ENCODE measurements around the gene GATAD2B. TPM values are rescaled to one million over a fixed set of nuclear protein-coding genes. Genes with fewer than 3 reads are reported as not detected.
"Not testable (repeated sequence)": the region's sequence is repeated elsewhere in the genome, so short reads cannot be mapped to it uniquely, and the experiment has no call there.

The GATAD2B gene
- polyA plus RNA-seq, 3 donors = 1.1 to 11.0 (median 2.0) TPM

DNA sequence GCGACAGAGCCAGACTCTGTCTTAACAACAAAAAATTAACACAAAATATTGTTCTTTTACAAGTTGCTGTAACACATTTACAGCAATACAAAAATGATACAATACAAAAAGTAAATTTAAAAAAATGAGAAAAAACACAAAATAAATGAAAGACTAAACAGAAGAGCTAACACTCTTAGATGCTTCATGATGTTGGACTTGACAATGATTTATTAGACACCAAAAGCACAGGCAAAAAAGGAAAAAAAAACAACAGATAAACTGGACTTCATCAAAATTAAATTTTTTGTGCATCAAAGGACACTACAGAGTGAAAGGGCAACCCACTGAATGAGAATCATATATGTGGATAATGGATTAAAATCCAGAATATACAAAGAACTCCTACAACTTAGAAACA is 16.4 kb downstream of the GATAD2B start:
- H3K27ac Mint-ChIP-seq = peak overlapping the region in 2 of 7 donors; percentile 18 to 55
- Histone ChIP-seq H3K9me3 (replicated peaks in 1 of 2; ENCODE audit: control insufficient read depth in 1 of 2, insufficient read depth in 1 of 2, low read length in 2 of 2) (no peaks in the 10 kb centered on the region), H3K36me3 (replicated peaks in 1 of 2; ENCODE audit: control insufficient read depth in 1 of 2, insufficient read depth in 2 of 2, low read length in 2 of 2) (peaks cover 3 to 29% of the 10 kb centered on the region in 2 donors), H3K4me3 (replicated peaks in 1 of 3; ENCODE audit: low read depth in 2 of 3, low read length in 3 of 3) (no peak overlapping the region), H4K20me1 (ENCODE audit: insufficient read depth, low read length) (peaks cover 77% of the 10 kb centered on the region), H3K9ac (ENCODE audit: insufficient read depth, low read length, poor library complexity, severe bottlenecking) (no peak overlapping the region), H3K27ac (ENCODE audit: low read depth in 1 of 2, low read length in 2 of 2) (no peak overlapping the region), H3K4me2 (replicated peaks; ENCODE audit: extremely low read depth, low read length, poor library complexity, severe bottlenecking) (no peak overlapping the region), H3K4me1 (ENCODE audit: control insufficient read depth in 1 of 2, insufficient read depth in 2 of 2, low read length in 2 of 2) (no peaks in the 10 kb centered on the region), H3K27me3 (ENCODE audit: control insufficient read depth in 2 of 2, insufficient read depth in 2 of 2, low read length in 2 of 2) (no peaks in the 10 kb centered on the region), H2AFZ (ENCODE audit: insufficient read depth, low read depth, low read length, poor library complexity, severe bottlenecking) (no peak overlapping the region), H3K79me2 (ENCODE audit: insufficient read depth, low read length) (peaks cover 97% of the 10 kb centered on the region)
- intact Hi-C loops (cut with micrococcal nuclease) = loop anchor here in 1 of 2 donors (10.0 kb wide), 1 partner anchor 62 kb away; no protein-coding TSS in a partner anchor
- no peaks in the 10 kb centered on the region for H3K27me3 Mint-ChIP-seq (ENCODE audit: low read depth in 3 of 3)
- TF ChIP-seq, protein P1, sequence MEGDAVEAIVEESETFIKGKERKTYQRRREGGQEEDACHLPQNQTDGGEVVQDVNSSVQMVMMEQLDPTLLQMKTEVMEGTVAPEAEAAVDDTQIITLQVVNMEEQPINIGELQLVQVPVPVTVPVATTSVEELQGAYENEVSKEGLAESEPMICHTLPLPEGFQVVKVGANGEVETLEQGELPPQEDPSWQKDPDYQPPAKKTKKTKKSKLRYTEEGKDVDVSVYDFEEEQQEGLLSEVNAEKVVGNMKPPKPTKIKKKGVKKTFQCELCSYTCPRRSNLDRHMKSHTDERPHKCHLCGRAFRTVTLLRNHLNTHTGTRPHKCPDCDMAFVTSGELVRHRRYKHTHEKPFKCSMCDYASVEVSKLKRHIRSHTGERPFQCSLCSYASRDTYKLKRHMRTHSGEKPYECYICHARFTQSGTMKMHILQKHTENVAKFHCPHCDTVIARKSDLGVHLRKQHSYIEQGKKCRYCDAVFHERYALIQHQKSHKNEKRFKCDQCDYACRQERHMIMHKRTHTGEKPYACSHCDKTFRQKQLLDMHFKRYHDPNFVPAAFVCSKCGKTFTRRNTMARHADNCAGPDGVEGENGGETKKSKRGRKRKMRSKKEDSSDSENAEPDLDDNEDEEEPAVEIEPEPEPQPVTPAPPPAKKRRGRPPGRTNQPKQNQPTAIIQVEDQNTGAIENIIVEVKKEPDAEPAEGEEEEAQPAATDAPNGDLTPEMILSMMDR (IDR thresholded peaks at IDR 0.05) = no peak
- peaks cover 13 to 43% of the 10 kb centered on the region in 2 donors for H3K36me3 Mint-ChIP-seq
- H3K9me3 Mint-ChIP-seq = no peaks in the 10 kb centered on the region
- H3K4me1 Mint-ChIP-seq = peaks cover 3% of the 10 kb centered on the region
- no CpG with 5 or more reads among the region's 1 CpG for WGBS (ENCODE audit: insufficient coverage)
- H3K4me3 Mint-ChIP-seq = no peak overlapping the region
- DNase-seq = no peak

DNA sequence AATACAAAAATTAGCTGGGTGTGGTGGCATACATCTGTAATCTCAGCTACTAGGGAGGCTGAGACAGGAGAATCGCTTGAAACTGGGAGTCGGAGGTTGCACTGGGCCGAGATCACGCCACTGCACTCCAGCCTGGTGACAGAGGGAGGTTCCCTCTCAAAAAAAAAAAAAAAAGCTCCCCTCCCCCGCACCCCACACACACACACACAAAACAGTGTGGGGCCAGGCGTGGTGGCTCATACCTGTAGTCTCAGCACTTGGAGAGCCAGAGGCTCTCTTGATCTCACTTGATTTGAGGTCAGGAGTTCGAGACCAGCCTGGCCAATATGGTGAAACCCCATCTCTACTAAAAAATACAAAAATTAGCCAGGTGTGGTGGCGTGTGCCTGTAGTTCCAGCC is 16.9 kb downstream of the GATAD2B start:
- not testable (repeated sequence) for H3K4me1 Mint-ChIP-seq; H3K9ac ChIP-seq (ENCODE audit: insufficient read depth, low read length, poor library complexity, severe bottlenecking); H3K4me1 ChIP-seq (ENCODE audit: control insufficient read depth in 1 of 2, insufficient read depth in 2 of 2, low read length in 2 of 2); H3K4me2 ChIP-seq (replicated peaks; ENCODE audit: extremely low read depth, low read length, poor library complexity, severe bottlenecking); H3K27ac ChIP-seq (ENCODE audit: low read depth in 1 of 2, low read length in 2 of 2); H3K9me3 ChIP-seq (replicated peaks in 1 of 2; ENCODE audit: control insufficient read depth in 1 of 2, insufficient read depth in 1 of 2, low read length in 2 of 2); H3K9me3 Mint-ChIP-seq; H2AFZ ChIP-seq (ENCODE audit: insufficient read depth, low read depth, low read length, poor library complexity, severe bottlenecking); H3K27me3 Mint-ChIP-seq (ENCODE audit: low read depth in 3 of 3); H3K4me3 Mint-ChIP-seq; DNase-seq; H3K4me3 ChIP-seq (replicated peaks in 1 of 3; ENCODE audit: low read depth in 2 of 3, low read length in 3 of 3); H3K27me3 ChIP-seq (ENCODE audit: control insufficient read depth in 2 of 2, insufficient read depth in 2 of 2, low read length in 2 of 2)
- Histone ChIP-seq H3K36me3 (replicated peaks in 1 of 2; ENCODE audit: control insufficient read depth in 1 of 2, insufficient read depth in 2 of 2, low read length in 2 of 2) (peaks cover 3 to 29% of the 10 kb centered on the region in 2 donors), H3K79me2 (ENCODE audit: insufficient read depth, low read length) (peaks cover 97% of the 10 kb centered on the region), H4K20me1 (ENCODE audit: insufficient read depth, low read length) (peaks cover 76% of the 10 kb centered on the region)
- Mint-ChIP-seq H3K36me3 (peaks cover 13 to 40% of the 10 kb centered on the region in 2 donors), H3K27ac (peak overlapping the region in 2 of 7 donors; percentile 2 to 42)
- WGBS (ENCODE audit: insufficient coverage) = 100% methylated on average over 3 of the region's 8 CpGs
- intact Hi-C loops (cut with micrococcal nuclease) = loop anchor here in 1 of 2 donors (10.0 kb wide), 1 partner anchor 61 kb away; no protein-coding TSS in a partner anchor

Measured in CD14-positive monocyte (primary cell).